Stimulated activated CD4-positive, alpha-beta T cell treated with anti-CD3 and anti-CD28 coated beads, Interleukin-15, amount 100 ng/mL, for 1 hour (primary cell): ENCODE results near the gene PALB2.
A peak's percentile ranks its signal among the peaks of the same experiment; 100 is the strongest.
"Not testable (repeated sequence)": the region's sequence is repeated elsewhere in the genome, so short reads cannot be mapped to it uniquely, and the experiment has no call there.

Experiments used
- DNase-seq, 2 donors: peaks; one replicate each; pipeline ENCODE4 v3.0.0-alpha.2; 2020; ENCODE audit warnings: low read depth in 1 of 2, low spot score in 1 of 2

The PALB2 gene

GRCh38 chr16:23650674-23651416 is 9.7 kb upstream of the PALB2 start:
- no peak for DNase-seq

GRCh38 chr16:23642246-23642774 is 1.2 kb upstream of the PALB2 start:
- no peak for DNase-seq

- DNase-seq = no peak
These were observed 537 bp downstream of the PALB2 start for GRCh38 chr16:23640615-23640930.

- DNase-seq = no peak
These were observed 5.2 kb downstream of the PALB2 start for GRCh38 chr16:23635958-23636357.

GRCh38 chr16:23634461-23635036 is 6.6 kb downstream of the PALB2 start:
- no peak for DNase-seq

- DNase-seq = not testable (repeated sequence)
These were observed 9.2 kb downstream of the PALB2 start for GRCh38 chr16:23631874-23632273.

GRCh38 chr16:23629516-23629915 is 11.6 kb downstream of the PALB2 start:
- DNase-seq = no peak

- DNase-seq = no peak
These were observed 17.0 kb downstream of the PALB2 start for GRCh38 chr16:23624092-23624491.

- DNase-seq = no peak
These were observed 25.3 kb downstream of the PALB2 start for GRCh38 chr16:23615805-23616204.

GRCh38 chr16:23611936-23612335 is 29.2 kb downstream of the PALB2 start:
- DNase-seq = no peak

- DNase-seq = not testable (repeated sequence)
These were observed 30.2 kb downstream of the PALB2 start for GRCh38 chr16:23610905-23611304.

- no peak for DNase-seq
These were observed 31.2 kb downstream of the PALB2 start for GRCh38 chr16:23609929-23610328.

GRCh38 chr16:23608194-23608593 is 32.9 kb downstream of the PALB2 start:
- no peak for DNase-seq

GRCh38 chr16:23607726-23608125 is 33.4 kb downstream of the PALB2 start:
- DNase-seq = no peak

- no peak for DNase-seq
These were observed 43.9 kb downstream of the PALB2 start for GRCh38 chr16:23597003-23597756.

- DNase-seq = peak; percentile 81 to 91
These were observed 45.0 kb downstream of the PALB2 start, which contains the start of gene NDUFAB1 for GRCh38 chr16:23595951-23596720. NDUFAB1 (minus strand) TSS chr16:23596316; CDS start chr16:23596290, 26 bp downstream.

- DNase-seq = no peak
These were observed 45.7 kb downstream of the PALB2 start for GRCh38 chr16:23595246-23595950.

GRCh38 chr16:23594186-23594585 is 46.9 kb downstream of the PALB2 start:
- no peak for DNase-seq

GRCh38 chr16:23590181-23590580 is 50.9 kb downstream of the PALB2 start:
- DNase-seq = no peak

GRCh38 chr16:23587726-23588125 is 53.4 kb downstream of the PALB2 start:
- no peak for DNase-seq
